ENCODE results near the gene PCDHGA12. TPM values are rescaled to one million over a fixed set of nuclear protein-coding genes. Genes with fewer than 3 reads are reported as not detected.

Gene PCDHGA12
- total RNA-seq, 1 experiment from 2014 or later, result 0.17 TPM

- intact Hi-C loops (cut with micrococcal nuclease), result loop anchor here (1.0 to 2.0 kb wide), 3 partner anchors 100 to 151 kb away; no protein-coding TSS in a partner anchor
- Histone ChIP-seq H3K9me3 (ENCODE audit: control insufficient read depth in 1 of 2, insufficient read depth in 1 of 2, low read depth in 1 of 2, low read length in 2 of 2) (no peaks in the 10 kb centered on the region; a peak in 1 of 4 replicates), H3K79me2 (ENCODE audit: insufficient read depth, low read length) (no peaks in the 10 kb centered on the region), H4K20me1 (ENCODE audit: insufficient read depth) (no peaks in the 10 kb centered on the region), H3K4me1 (ENCODE audit: control insufficient read depth in 1 of 2, insufficient read depth in 2 of 2, low read length in 2 of 2) (peaks cover 2 to 5% of the 10 kb centered on the region in 2 experiments; a peak in 1 of 4 replicates), H3K9me2 (ENCODE audit: insufficient read depth) (no peaks in the 10 kb centered on the region), H3K4me3 (replicated peaks in 1 of 2; ENCODE audit: low read depth in 1 of 2, low read length in 2 of 2) (peak within 1 kb of the TSS; percentile 46 to 61), H3K27ac (ENCODE audit: low read depth, low read length) (peak within 1 kb of the TSS; percentile 44), H2AFZ (ENCODE audit: low read depth, low read length, poor library complexity, severe bottlenecking) (peak within 1 kb of the TSS; percentile 76), H3K36me3 (ENCODE audit: control insufficient read depth in 1 of 2, insufficient read depth in 2 of 2, low read length in 2 of 2) (no peaks in the 10 kb centered on the region), H3K9ac (ENCODE audit: low read length) (peak within 1 kb of the TSS; percentile 60), H3K27me3 (ENCODE audit: insufficient read depth, low read length) (no peaks in the 10 kb centered on the region), H3K4me2 (ENCODE audit: low read length) (peak within 1 kb of the TSS; percentile 74)
- peak; percentile 89 for ATAC-seq
- peak; percentile 71 for DNase-seq (ENCODE audit: low read depth, low spot score)
- ChIA-PET CTCF (interaction anchor here (0.7 to 3.4 kb wide), 25 partner anchors 8 to 224 kb away, joined by 3 to 73 read pairs (median 5); partner anchors contain the start of genes PCDHB14, PCDHGA11, PCDHGA12 and PCDHGB2), POLR2A (interaction anchor here (1.0 to 2.0 kb wide), 5 partner anchors 93 to 151 kb away, joined by 3 to 9 read pairs (median 4); partner anchors contain the start of gene TAF7), RAD21 (ENCODE audit: low non-redundant PET in 1 of 2, low total read pairs in 2 of 2, uncharacterized antibody in 2 of 2, unreplicated experiment in 2 of 2) (interaction anchor here (1.1 to 2.1 kb wide), 6 partner anchors 108 to 151 kb away, joined by 5 to 17 read pairs (median 7); no protein-coding TSS in a partner anchor)
- TF ChIP-seq POLR2A (IDR thresholded peaks at IDR 0.05; ENCODE audit: borderline replicate concordance, extremely low read depth, insufficient read depth, insufficient read length), result no peak
- no peak for TF ChIP-seq ZNF274 (IDR thresholded peaks at IDR 0.05; ENCODE audit: low read depth, low read length)
- no peak for TF ChIP-seq ZFX (IDR thresholded peaks at IDR 0.05)
- peak; percentile 84 to 96 (median 86) for TF ChIP-seq CTCF (IDR thresholded peaks at IDR 0.05 in 2 of 3, conservative IDR thresholded peaks at IDR 0.05 in 1 of 3; ENCODE audit: borderline replicate concordance in 1 of 3, insufficient read depth in 1 of 3, low read depth in 2 of 3, low read length in 2 of 3)
- peak; percentile 24; the same call in 1 of the 2 replicates for TF ChIP-seq POLR2AphosphoS5 (IDR thresholded peaks at IDR 0.05; ENCODE audit: low read depth, low read length)
- no peak for TF ChIP-seq ZBTB33 (IDR thresholded peaks at IDR 0.05; ENCODE audit: extremely low read depth, insufficient replicate concordance, low read length)
- no peak for TF ChIP-seq SIN3A (IDR thresholded peaks at IDR 0.05; ENCODE audit: low read depth)
- TF ChIP-seq ATF3 (IDR thresholded peaks at IDR 0.05), result no peak
- no peak for TF ChIP-seq SRF (IDR thresholded peaks at IDR 0.05; ENCODE audit: low read depth)
- peak; percentile 94 for TF ChIP-seq RAD21 (IDR thresholded peaks at IDR 0.05; ENCODE audit: low read depth)
- TF ChIP-seq FOSL1 (IDR thresholded peaks at IDR 0.05; ENCODE audit: low read depth), result no peak
- peak; percentile 69 for TF ChIP-seq YY1 (IDR thresholded peaks at IDR 0.05; ENCODE audit: extremely low read depth, insufficient replicate concordance, low read depth, low read length)
- TF ChIP-seq ELF1 (IDR thresholded peaks at IDR 0.05; ENCODE audit: borderline replicate concordance, low read depth), result no peak
- peak; percentile 10; the same call in 1 of the 2 replicates for TF ChIP-seq MAX (IDR thresholded peaks at IDR 0.05)
- no peak for TF ChIP-seq SP1 (IDR thresholded peaks at IDR 0.05; ENCODE audit: low read depth)
- BruUV-seq (replicated peaks), result TSS peak; percentile 95
Observed at GRCh38 chr5:141412854-141413539, 17.3 kb upstream of the PCDHGA12 start, which contains the start of gene PCDHGA10. Gene PCDHGA10, plus strand, starts transcription at chr5:141412987. Its CDS starts 189 bp downstream, at chr5:141413176.

All from HCT116 (cell line).